ENCODE measurements around the gene PCBP1. TPM values are rescaled to one million over a fixed set of nuclear protein-coding genes. Genes with fewer than 3 reads are reported as not detected.
"Not testable (repeated sequence)": the region's sequence is repeated elsewhere in the genome, so short reads cannot be mapped to it uniquely, and the experiment has no call there.

Gene PCBP1
- total RNA-seq, 1 donor from 2014 or later: 237 TPM

GRCh38 chr2:70095720-70096670, 8.7 kb downstream of the PCBP1 start:
- DNase-seq (ENCODE audit: extremely low read depth, low read depth, low spot score): no peak

- no peak for DNase-seq (ENCODE audit: extremely low read depth, low read depth, low spot score)
Measured at GRCh38 chr2:70098032-70098431, 10.8 kb downstream of the PCBP1 start.

DNA sequence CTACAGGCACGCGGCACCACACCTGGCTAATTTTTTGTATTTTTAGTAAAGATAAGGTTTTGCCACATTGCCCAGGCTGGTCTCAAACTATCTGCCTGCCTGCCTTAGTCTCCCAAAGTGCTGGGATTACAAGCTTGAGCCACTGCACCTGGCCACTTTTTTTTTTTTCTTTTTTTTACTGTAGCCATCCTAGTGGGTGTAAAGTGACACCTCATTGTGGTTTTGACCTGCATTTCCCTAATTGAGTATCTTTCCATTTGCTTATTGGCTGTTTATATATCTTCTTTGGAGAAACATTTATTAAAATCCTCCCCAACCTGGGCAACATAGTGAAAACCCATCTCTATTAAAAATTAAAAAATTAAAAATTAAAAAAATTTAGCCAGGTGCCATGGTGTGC, 12.0 kb downstream of the PCBP1 start:
- DNase-seq (ENCODE audit: extremely low read depth, low read depth, low spot score): no peak

DNA sequence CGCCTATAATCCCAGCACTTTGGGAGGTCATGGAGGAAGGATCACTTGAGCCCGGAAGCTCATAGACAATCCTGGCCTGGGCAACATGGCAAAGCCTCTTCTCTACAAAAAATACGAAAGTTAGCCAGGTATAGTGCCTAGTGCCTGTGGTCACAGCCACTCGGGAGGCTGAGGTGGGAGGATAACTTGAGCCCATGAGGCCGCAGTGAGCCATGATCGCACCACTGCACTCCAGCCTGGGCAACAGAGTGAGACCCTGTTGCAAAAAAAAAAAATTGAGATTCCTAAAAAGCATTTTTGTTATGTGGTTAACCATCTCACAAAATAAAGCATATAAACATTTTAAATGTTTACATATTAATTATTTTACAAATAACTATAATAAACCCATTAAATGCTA, 13.9 kb downstream of the PCBP1 start:
- no peak for DNase-seq (ENCODE audit: extremely low read depth, low read depth, low spot score)

- DNase-seq (ENCODE audit: extremely low read depth, low read depth, low spot score): not testable (repeated sequence)
Measured at GRCh38 chr2:70101686-70102085, 14.4 kb downstream of the PCBP1 start.

DNA sequence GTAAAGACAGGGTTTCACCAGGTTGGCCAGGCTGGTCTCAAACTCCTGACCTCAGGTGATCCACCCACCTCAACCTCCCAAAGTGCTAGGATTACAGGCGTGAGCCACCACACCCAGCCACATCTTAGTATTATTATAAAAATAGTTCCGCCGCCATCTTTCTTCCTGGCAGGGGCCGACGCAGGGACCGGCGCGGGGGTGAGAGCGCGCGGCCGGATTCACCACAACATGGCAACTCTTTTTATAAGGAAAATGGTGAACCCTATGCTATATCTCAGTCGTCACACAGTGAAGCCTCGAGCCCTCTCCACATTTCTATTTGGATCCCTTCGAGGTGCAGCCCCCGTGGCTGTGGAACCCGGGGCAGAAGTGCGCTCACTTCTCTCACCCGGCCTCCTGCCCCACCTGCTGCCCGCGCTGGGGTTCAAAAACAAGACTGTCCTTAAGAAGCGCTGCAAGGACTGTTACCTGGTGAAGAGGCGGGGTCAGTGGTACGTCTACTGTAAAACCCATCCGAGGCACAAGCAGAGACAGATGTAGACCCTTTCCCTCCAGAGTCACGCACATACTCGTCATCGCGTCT, 15.1 kb downstream of the PCBP1 start:
- DNase-seq (ENCODE audit: extremely low read depth, low read depth, low spot score): not testable (repeated sequence)

DNA sequence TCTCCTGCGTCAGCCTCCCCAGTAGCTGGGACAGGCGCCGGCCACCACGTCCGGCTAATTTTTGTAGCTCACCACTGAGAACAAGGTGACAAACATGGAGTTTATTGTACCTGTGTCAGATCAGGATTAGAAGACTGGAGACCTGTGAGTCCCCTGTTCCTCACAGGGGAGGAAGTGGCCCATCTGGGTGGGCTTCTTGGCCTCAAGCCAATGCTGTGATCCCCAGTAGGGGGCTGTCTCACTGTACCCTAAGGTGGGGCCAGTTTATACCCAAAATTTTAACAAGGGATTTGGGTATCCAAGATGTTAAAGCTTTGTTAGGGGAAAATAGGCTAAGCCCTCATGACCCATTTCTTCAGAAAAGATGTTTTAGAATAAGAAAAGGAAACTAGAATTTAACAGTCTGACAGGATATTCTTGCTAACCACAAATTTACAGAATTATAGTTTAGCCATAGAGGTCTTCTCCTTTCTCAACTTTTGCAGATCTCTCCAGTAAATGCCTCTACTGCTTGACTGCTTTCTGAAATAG, 16.3 kb downstream of the PCBP1 start:
- no peak for DNase-seq (ENCODE audit: extremely low read depth, low read depth, low spot score)

GRCh38 chr2:70104231-70105111, 17.2 kb downstream of the PCBP1 start:
- no peak for DNase-seq (ENCODE audit: extremely low read depth, low read depth, low spot score)

GRCh38 chr2:70106138-70106537, 18.9 kb downstream of the PCBP1 start:
- not testable (repeated sequence) for DNase-seq (ENCODE audit: extremely low read depth, low read depth, low spot score)

DNA sequence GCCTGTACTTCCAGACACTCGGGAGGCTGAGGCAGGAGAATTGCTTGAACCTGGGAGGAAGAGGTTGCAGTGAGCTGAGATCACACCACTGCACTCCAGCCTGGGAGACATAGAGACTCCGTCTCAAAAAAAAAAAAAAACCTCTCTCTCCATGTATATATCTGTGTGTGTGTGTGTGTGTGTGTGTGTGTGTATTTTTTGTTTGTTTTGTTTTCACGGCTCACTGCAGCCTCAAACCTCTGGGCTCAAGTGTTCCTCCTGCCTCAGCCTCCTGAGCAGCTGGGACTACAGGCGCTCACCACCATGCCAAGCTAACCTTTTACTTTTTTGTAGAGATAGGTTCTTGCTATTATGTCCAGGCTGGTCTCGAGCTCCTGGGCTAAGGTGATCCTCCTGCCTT, 23.1 kb downstream of the PCBP1 start:
- not testable (repeated sequence) for DNase-seq (ENCODE audit: extremely low read depth, low read depth, low spot score)

- no peak for DNase-seq (ENCODE audit: extremely low read depth, low read depth, low spot score)
Measured at GRCh38 chr2:70111752-70112591, 24.7 kb downstream of the PCBP1 start.

- DNase-seq (ENCODE audit: extremely low read depth, low read depth, low spot score): no peak
Measured at GRCh38 chr2:70113359-70114070, 26.2 kb downstream of the PCBP1 start.

GRCh38 chr2:70115646-70116442, 28.6 kb downstream of the PCBP1 start:
- no peak for DNase-seq (ENCODE audit: extremely low read depth, low read depth, low spot score)

- DNase-seq (ENCODE audit: extremely low read depth, low read depth, low spot score): no peak
Measured at GRCh38 chr2:70116936-70117552, 29.8 kb downstream of the PCBP1 start.

DNA sequence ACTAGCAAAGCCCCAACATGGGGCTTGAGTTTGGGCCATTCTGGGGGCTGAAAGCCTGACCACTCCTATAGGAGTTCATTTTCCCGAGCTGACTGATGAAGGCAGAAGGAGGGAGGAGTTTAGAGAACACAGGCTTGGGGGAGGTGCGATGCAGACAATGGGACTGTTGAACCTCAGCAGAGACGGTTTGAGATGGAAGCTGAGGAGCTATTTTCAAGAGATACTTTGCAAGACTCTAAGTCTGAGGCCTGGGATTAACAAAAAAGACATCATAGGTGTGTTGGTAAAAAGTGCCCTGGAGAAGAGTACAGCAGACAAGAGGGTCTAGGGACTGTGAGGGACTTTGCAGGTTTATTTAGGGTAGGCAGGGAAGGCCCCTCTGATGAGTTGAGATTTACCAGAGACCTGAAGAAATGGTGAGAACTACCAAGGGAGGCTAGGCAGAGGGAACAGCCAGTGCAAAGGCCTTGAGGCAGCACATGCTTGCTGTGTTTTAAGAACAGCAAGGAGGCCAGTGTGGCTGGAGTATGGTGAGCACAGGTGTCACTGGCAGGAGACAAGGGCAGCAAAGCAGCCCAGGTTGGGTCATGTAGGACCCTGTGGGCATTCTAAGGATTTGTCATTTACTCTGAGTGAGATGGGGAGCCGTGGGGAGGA, 31.6 kb downstream of the PCBP1 start:
- DNase-seq (ENCODE audit: extremely low read depth, low read depth, low spot score): no peak

- no peak for DNase-seq (ENCODE audit: extremely low read depth, low read depth, low spot score)
Measured at GRCh38 chr2:70121627-70122372, 34.5 kb downstream of the PCBP1 start.

DNA sequence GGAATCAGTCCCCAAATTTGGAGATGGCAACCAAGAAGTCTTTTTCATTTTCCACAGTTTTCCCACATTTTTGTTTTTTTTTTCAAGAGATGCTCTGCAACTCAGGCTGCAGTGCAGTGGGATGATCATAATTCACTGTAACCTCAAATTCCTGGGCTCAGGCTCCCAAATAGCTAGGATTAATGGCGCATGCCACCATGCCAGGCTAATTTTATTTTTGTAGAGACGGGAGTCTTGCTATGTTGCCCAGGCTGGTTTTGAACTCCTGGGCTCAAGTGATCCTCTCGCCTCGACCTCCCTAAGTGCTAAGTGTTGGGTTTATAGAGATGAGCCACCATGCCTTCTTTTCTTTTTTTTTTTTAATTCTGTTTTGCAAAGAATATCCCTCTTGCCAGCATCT, 35.2 kb downstream of the PCBP1 start:
- DNase-seq (ENCODE audit: extremely low read depth, low read depth, low spot score): no peak
